ENCODE results near the gene TMCC1. TPM values are rescaled to one million over a fixed set of nuclear protein-coding genes. Genes with fewer than 3 reads are reported as not detected.
A peak's percentile ranks its signal among the peaks of the same experiment; 100 is the strongest.

TMCC1 gene
- total and polyA plus RNA-seq, 7 donors = 10.3 to 35.2 (median 27.6) TPM

- peaks cover 0 to 42% (median 34%) of the 10 kb centered on the region in 4 donors for H3K4me1 ChIP-seq
- DNase-seq = peak; percentile 66
- TF ChIP-seq EP300 (IDR thresholded peaks at IDR 0.05) (no peak), POLR2A (IDR thresholded peaks at IDR 0.05) (no peak), POLR2AphosphoS5 (IDR thresholded peaks at IDR 0.05) (no peak)
- TF ChIP-seq, protein P1, sequence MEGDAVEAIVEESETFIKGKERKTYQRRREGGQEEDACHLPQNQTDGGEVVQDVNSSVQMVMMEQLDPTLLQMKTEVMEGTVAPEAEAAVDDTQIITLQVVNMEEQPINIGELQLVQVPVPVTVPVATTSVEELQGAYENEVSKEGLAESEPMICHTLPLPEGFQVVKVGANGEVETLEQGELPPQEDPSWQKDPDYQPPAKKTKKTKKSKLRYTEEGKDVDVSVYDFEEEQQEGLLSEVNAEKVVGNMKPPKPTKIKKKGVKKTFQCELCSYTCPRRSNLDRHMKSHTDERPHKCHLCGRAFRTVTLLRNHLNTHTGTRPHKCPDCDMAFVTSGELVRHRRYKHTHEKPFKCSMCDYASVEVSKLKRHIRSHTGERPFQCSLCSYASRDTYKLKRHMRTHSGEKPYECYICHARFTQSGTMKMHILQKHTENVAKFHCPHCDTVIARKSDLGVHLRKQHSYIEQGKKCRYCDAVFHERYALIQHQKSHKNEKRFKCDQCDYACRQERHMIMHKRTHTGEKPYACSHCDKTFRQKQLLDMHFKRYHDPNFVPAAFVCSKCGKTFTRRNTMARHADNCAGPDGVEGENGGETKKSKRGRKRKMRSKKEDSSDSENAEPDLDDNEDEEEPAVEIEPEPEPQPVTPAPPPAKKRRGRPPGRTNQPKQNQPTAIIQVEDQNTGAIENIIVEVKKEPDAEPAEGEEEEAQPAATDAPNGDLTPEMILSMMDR (IDR thresholded peaks at IDR 0.05) = no peak
- peak overlapping the region; percentile 43 to 99 (median 76) for H3K27ac ChIP-seq
- no peaks in the 10 kb centered on the region for H3K36me3 ChIP-seq
- H3K9me3 ChIP-seq = no peaks in the 10 kb centered on the region
- H3K27me3 ChIP-seq = no peaks in the 10 kb centered on the region
- 72 to 80% methylated on average over 12 of the region's 12 CpGs for WGBS, 2 donors
- no peak overlapping the region for H3K4me3 ChIP-seq
- intact Hi-C loops (cut with DNase I) = loop anchor here (10.0 kb wide), 1 partner anchor 382 kb away; no protein-coding TSS in a partner anchor
Observed at GRCh38 chr3:129622226-129622874, 271.2 kb downstream of the TMCC1 start.

GRCh38 chr3:129621626-129622225 lies 271.8 kb downstream of the TMCC1 start:
- Histone ChIP-seq H3K9me3 (no peaks in the 10 kb centered on the region), H3K4me1 (peaks cover 0 to 42% (median 32%) of the 10 kb centered on the region in 4 donors), H3K36me3 (no peaks in the 10 kb centered on the region), H3K4me3 (no peak overlapping the region), H3K27ac (peak overlapping the region in 3 of 4 donors; percentile 56 to 99 (median 95)), H3K27me3 (no peaks in the 10 kb centered on the region)
- no peak for DNase-seq
- TF ChIP-seq, protein P1 (IDR thresholded peaks at IDR 0.05) = no peak
- TF ChIP-seq POLR2AphosphoS5 (IDR thresholded peaks at IDR 0.05) = no peak
- TF ChIP-seq POLR2A (IDR thresholded peaks at IDR 0.05) = no peak
- no peak for TF ChIP-seq EP300 (IDR thresholded peaks at IDR 0.05)
- 74 to 77% methylated on average over 14 of the region's 14 CpGs for WGBS, 2 donors
- intact Hi-C loops (cut with DNase I) = loop anchor here (10.0 kb wide), 1 partner anchor 383 kb away; no protein-coding TSS in a partner anchor

GRCh38 chr3:129620828-129621559 lies 272.5 kb downstream of the TMCC1 start:
- Histone ChIP-seq H3K27me3 (no peaks in the 10 kb centered on the region), H3K27ac (no peak overlapping the region), H3K4me1 (peaks cover 0 to 43% (median 30%) of the 10 kb centered on the region in 4 donors), H3K9me3 (no peaks in the 10 kb centered on the region), H3K4me3 (no peak overlapping the region), H3K36me3 (no peaks in the 10 kb centered on the region)
- WGBS, 2 donors = 81 to 85% methylated on average over 18 of the region's 18 CpGs
- intact Hi-C loops (cut with DNase I) = loop anchor here (10.0 kb wide), 1 partner anchor 384 kb away; no protein-coding TSS in a partner anchor
- no peak for TF ChIP-seq EP300 (IDR thresholded peaks at IDR 0.05)
- no peak for TF ChIP-seq POLR2AphosphoS5 (IDR thresholded peaks at IDR 0.05)
- no peak for TF ChIP-seq POLR2A (IDR thresholded peaks at IDR 0.05)
- TF ChIP-seq, protein P1 (IDR thresholded peaks at IDR 0.05) = no peak
- DNase-seq = no peak

GRCh38 chr3:129619726-129620162 lies 273.8 kb downstream of the TMCC1 start:
- H3K27me3 ChIP-seq = no peaks in the 10 kb centered on the region
- DNase-seq = no peak
- H3K9me3 ChIP-seq = no peaks in the 10 kb centered on the region
- 85 to 94% methylated on average over 6 of the region's 6 CpGs for WGBS, 2 donors
- TF ChIP-seq EP300 (IDR thresholded peaks at IDR 0.05) = no peak
- no peak for TF ChIP-seq POLR2AphosphoS5 (IDR thresholded peaks at IDR 0.05)
- TF ChIP-seq POLR2A (IDR thresholded peaks at IDR 0.05) = no peak
- TF ChIP-seq, protein P1 (IDR thresholded peaks at IDR 0.05) = no peak
- H3K36me3 ChIP-seq = no peaks in the 10 kb centered on the region
- H3K4me3 ChIP-seq = no peak overlapping the region
- peaks cover 0 to 35% (median 22%) of the 10 kb centered on the region in 4 donors for H3K4me1 ChIP-seq
- intact Hi-C loops (cut with DNase I) = loop anchor here (10.0 kb wide), 1 partner anchor 385 kb away; no protein-coding TSS in a partner anchor
- peak overlapping the region in 2 of 4 donors; percentile 25 to 63 for H3K27ac ChIP-seq
